Measurements from ENCODE around the gene EHMT1.

DNA sequence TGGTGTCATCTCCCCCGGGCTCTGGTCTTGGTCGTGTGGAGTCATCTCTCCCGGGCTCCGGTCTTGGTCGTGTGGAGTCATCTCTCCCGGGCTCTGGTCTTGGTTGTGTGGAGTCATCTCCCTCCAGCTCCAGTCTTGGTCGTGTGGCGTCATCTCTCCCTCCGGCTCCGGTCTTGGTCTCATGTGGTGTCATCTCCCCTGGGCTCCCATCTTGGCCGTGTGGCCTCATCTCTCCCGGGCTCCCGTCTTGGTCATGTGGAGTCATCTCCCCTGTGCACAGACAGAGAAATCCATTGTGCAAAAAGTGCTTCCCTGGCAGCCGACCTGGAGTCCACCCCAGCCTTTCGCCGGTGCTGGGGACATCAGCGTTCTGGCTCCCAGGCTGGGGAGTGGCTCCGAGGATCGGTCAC is 167.7 kb downstream of the EHMT1 start:
- TF ChIP-seq POLR2A (IDR thresholded peaks at IDR 0.05; ENCODE audit: low read length) = no peak
- TF ChIP-seq, protein P1, sequence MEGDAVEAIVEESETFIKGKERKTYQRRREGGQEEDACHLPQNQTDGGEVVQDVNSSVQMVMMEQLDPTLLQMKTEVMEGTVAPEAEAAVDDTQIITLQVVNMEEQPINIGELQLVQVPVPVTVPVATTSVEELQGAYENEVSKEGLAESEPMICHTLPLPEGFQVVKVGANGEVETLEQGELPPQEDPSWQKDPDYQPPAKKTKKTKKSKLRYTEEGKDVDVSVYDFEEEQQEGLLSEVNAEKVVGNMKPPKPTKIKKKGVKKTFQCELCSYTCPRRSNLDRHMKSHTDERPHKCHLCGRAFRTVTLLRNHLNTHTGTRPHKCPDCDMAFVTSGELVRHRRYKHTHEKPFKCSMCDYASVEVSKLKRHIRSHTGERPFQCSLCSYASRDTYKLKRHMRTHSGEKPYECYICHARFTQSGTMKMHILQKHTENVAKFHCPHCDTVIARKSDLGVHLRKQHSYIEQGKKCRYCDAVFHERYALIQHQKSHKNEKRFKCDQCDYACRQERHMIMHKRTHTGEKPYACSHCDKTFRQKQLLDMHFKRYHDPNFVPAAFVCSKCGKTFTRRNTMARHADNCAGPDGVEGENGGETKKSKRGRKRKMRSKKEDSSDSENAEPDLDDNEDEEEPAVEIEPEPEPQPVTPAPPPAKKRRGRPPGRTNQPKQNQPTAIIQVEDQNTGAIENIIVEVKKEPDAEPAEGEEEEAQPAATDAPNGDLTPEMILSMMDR (IDR thresholded peaks at IDR 0.05) = no peak
- TF ChIP-seq, protein P2, sequence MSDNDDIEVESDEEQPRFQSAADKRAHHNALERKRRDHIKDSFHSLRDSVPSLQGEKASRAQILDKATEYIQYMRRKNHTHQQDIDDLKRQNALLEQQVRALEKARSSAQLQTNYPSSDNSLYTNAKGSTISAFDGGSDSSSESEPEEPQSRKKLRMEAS (IDR thresholded peaks at IDR 0.05) = no peak
- TF ChIP-seq SREBF2 (IDR thresholded peaks at IDR 0.05) = no peak
- TF ChIP-seq CEBPB (IDR thresholded peaks at IDR 0.05) = no peak
- TF ChIP-seq, protein P3, sequence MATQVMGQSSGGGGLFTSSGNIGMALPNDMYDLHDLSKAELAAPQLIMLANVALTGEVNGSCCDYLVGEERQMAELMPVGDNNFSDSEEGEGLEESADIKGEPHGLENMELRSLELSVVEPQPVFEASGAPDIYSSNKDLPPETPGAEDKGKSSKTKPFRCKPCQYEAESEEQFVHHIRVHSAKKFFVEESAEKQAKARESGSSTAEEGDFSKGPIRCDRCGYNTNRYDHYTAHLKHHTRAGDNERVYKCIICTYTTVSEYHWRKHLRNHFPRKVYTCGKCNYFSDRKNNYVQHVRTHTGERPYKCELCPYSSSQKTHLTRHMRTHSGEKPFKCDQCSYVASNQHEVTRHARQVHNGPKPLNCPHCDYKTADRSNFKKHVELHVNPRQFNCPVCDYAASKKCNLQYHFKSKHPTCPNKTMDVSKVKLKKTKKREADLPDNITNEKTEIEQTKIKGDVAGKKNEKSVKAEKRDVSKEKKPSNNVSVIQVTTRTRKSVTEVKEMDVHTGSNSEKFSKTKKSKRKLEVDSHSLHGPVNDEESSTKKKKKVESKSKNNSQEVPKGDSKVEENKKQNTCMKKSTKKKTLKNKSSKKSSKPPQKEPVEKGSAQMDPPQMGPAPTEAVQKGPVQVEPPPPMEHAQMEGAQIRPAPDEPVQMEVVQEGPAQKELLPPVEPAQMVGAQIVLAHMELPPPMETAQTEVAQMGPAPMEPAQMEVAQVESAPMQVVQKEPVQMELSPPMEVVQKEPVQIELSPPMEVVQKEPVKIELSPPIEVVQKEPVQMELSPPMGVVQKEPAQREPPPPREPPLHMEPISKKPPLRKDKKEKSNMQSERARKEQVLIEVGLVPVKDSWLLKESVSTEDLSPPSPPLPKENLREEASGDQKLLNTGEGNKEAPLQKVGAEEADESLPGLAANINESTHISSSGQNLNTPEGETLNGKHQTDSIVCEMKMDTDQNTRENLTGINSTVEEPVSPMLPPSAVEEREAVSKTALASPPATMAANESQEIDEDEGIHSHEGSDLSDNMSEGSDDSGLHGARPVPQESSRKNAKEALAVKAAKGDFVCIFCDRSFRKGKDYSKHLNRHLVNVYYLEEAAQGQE (IDR thresholded peaks at IDR 0.05) = no peak
- no peak for TF ChIP-seq RCOR1 (IDR thresholded peaks at IDR 0.05; ENCODE audit: low read depth, low read length)
- no peak for TF ChIP-seq HOXA7 (CRISPR knock-in tag; IDR thresholded peaks at IDR 0.05)

Data from A549 (cell line).